ENCODE results near the gene TFPI2.

The TFPI2 gene

DNA sequence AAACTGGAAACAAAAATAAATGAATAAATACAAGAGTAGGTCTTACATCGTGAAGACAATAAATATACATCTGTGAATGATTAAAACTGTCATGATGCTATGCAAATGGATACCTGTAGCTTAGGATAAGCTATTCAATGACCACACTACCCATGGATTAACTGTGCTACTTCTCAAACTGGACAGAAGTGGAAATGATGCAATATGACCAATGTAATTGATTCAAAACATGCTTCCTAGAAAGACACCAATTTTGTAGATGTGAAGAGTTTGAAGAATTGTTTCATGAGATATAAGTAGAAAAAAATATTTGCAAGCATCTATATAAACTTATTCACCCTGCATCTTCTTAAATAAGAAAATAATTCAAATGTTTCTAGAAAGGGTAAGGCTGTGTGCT is 36.1 kb downstream of the TFPI2 start:
- no peak for DNase-seq (ENCODE audit: low read depth)

GRCh38 chr7:93851536-93851935 is 39.0 kb downstream of the TFPI2 start:
- no peak for DNase-seq (ENCODE audit: low read depth)

GRCh38 chr7:93843260-93843659 is 47.3 kb downstream of the TFPI2 start:
- no peak for DNase-seq (ENCODE audit: low read depth)

DNA sequence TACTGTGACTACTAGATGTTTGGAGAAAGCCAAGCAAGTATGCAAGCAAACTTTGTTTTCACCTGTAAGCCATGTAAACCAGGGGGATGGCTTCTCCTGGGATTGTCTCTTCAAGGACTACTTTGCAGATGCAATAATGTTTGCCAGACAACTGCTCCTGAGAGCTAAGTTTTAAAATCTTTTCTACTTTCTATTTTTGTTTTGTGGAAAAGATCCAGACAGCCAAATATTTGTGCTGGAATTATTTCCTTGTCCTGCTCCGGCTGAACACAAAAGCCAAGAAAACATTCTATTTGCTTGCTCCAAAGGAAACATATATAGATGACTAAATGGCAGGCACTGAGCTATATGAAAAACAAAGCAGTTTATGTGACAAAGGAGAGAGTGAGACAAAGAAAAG is 51.6 kb downstream of the TFPI2 start:
- no peak for DNase-seq (ENCODE audit: low read depth)

DNA sequence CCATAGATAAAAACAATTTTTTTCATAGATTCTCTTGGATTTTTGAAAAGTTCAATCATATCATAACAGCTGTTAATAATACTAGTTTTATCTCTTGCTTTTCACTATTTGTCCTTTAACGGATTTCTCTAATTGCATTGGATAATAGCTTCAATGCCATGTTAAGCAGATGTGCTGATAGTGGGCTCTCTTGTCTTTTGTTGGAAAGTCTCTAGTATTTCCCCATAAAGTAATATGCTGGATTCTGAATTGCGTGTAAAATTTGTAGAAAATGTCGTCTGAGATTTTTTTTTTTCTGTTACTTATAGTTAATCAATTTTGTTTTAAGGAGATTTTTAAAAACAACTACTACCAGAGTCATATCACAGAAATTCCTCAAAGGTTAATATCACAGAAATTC is 53.3 kb downstream of the TFPI2 start:
- DNase-seq (ENCODE audit: low read depth) = no peak

GRCh38 chr7:93836116-93836515 is 54.4 kb downstream of the TFPI2 start:
- no peak for DNase-seq (ENCODE audit: low read depth)

DNA sequence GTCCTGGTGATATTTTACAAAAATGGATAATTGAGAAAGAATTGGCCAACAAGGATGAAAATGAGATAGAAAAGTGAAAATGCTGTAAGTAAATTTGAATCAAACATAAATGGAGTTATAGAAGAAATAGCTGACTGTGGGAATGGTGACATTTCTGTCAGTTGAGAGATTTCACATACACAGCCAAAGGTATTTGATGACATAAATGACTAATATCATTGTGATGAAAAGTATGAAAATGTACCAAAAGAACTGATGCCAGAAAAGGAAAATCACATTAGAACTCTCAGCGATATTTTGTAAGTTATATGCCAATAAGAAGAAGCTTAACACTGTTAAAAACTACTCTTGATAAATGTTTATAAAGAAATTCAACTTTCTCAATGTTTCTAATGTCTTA is 54.9 kb downstream of the TFPI2 start:
- DNase-seq (ENCODE audit: low read depth) = no peak

Measured in activated T-cell treated with anti-CD3 and anti-CD28 coated beads for 1 hour (primary cell).